HG02885 (cell line): ENCODE measurements around the gene MAP3K21.

Experiments used
- ATAC-seq: cut with Tn5 transposase; IDR thresholded peaks from one replicate; pipeline ENCODE4 v1.9.1; 2021; ENCODE audit warnings: mild to moderate bottlenecking; ENCODE audit not compliant: unreplicated experiment, poor library complexity

The MAP3K21 gene

DNA sequence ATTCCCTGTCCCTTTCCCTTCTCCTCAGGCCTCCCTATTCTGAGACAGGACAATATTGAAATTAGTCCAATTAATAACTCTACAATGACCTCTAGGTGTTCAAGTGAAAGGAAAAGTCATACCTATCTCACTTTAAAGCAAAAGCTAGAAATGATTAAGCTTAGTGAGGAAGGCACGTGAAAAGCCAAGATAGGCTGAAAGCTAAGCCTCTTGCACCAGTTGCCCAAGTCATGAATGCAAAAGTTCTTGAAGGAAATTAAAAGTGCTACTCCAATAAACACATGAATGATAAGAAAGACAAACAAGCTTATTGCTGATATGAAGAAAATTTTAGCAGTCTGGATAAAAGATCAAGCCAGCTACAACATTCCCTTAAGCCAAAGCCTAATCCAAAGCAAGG, 3.8 kb upstream of the MAP3K21 start:
- no peak for ATAC-seq

DNA sequence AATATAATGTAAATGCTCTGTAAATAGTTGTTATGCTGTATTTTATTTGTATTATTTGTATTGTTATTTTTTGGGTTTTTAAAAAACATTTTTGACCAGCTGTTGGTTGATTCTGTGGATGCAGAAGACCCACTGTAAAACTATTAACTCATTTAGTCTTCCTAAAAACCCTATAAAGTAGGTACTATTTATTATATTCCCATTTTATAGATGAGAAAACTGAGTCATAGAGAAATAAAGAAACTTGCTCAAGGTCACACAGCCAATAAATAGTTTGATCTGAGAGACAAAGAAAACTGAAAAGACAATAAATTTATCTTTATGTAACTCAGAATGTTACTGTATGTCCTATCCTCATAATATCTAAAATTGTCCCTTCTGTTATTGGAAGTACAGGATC, 1.2 kb upstream of the MAP3K21 start:
- no peak for ATAC-seq

DNA sequence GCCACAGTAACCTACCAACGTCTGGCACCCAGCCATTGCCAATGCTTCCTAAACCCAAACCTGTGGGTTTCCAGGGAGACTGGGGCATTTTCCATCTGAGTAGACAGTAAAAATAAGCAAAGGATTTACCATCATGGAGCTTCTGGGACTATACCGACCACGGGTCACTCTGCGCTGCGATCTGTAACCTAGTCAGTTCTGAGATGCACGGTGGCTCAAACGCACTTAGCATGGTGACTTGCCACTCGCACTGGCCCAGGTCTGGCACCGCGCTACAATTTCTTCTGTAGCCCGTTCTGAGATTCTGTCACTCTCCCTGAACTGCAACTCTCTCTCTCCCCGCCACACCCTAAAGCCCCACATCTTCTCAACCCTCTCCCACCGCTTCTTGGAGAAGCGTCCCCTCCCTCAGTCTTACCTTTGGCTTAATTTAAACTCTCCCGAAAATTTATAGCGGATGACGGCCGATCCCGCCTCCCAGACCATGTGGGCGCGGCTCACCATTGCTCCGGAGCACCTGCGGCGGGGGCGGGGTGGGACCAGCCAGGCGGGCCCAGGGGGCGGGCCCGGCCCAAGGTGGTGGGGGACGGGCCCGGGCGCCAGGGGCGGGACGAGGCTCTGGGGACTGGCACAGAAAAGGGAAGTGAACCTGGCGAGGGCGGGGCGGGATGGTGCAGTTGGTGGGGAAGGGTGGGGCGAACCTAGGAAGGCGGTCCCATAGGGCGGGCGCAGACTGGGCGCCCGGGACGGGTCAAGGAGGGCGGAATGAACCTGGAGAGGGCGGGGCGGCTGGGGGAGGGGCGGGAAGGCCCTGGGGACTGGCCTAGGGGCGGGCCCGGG, 493 bp upstream of the MAP3K21 start:
- ATAC-seq, result peak; percentile 92

DNA sequence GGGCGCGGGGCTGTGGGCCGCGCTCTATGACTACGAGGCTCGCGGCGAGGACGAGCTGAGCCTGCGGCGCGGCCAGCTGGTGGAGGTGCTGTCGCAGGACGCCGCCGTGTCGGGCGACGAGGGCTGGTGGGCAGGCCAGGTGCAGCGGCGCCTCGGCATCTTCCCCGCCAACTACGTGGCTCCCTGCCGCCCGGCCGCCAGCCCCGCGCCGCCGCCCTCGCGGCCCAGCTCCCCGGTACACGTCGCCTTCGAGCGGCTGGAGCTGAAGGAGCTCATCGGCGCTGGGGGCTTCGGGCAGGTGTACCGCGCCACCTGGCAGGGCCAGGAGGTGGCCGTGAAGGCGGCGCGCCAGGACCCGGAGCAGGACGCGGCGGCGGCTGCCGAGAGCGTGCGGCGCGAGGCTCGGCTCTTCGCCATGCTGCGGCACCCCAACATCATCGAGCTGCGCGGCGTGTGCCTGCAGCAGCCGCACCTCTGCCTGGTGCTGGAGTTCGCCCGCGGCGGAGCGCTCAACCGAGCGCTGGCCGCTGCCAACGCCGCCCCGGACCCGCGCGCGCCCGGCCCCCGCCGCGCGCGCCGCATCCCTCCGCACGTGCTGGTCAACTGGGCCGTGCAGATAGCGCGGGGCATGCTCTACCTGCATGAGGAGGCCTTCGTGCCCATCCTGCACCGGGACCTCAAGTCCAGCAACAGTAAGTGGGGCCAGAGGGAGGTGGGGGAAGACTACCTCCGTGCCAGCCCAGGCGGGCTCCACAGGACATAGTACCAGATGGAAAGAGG, 808 bp downstream of the MAP3K21 start:
- ATAC-seq, result peak; percentile 20

DNA sequence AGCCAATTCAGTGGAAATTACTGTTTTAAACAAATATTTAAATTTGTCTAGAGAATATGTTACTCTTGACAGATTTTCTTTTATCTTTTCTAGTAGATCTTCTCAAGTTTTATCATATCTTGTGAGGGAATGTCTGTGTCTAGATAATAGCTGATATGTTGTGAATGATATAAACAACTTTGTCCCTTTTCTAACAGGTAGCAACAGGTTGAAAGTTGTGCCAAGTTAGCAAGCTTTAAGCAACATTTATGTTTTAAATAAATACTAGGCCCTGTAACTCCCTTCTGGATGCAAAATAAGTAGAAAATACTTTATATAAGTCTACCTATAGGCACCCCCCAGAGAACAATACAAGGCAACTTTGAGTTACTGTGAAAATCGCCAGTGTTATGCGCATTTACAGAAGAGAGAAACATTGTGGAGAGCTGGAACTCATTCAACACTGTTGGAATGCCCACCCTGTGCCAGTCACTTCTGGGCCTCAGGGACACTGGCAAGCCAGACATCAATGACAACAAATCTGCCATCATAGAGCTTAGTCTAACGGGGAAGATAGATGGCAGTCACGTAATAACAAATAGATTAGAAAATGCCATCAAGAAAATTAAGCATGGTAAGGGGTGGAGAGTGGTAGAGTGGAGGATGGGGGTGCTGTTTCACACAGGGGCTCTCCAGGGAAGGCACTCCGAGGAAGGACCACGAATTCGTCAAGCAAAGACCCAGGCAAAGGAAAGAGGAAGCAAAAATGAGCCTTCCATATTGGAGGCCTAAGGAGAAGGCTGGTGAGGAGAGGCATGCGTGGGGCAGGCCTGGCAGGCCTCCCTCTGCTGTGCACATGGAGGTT, 4.4 kb downstream of the MAP3K21 start:
- ATAC-seq, result no peak

DNA sequence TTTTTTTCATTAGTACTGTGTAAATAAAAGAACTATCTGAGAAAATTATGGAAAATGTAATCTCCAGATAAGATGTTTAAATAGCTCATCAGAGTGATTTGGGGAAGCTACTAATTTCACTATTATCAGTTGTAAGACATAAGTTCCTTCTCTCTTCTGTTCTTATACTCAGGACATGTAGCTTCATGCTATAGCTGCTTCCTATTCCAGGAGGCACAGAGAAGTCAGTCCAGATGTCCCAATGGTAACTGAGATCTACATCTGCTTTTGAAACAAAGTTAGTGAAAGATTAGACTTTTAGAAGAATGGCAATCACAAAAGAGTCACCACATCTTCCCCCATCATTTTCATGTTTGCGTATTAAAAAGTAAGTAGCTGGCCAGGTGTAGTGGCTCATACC, 5.6 kb downstream of the MAP3K21 start:
- no peak for ATAC-seq

DNA sequence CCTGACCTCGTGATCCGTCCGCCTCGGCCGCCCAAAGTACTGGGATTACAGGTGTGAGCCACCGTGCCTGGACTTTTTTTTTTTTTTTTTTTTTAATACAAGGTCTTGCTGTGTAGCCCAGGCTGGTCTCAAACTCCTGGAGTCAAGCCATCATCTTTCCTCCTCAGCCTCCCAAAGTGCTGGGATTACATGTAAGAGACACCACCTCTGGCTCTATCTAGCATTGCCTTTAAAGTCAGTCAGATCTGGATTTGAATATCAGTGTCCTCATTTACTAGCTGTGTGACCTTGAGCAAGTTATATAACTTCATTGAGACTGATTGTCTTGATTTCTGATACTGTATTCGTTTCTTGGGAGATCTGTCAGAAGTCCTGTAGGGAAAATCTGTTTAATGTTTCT, 6.6 kb downstream of the MAP3K21 start:
- no peak for ATAC-seq

DNA sequence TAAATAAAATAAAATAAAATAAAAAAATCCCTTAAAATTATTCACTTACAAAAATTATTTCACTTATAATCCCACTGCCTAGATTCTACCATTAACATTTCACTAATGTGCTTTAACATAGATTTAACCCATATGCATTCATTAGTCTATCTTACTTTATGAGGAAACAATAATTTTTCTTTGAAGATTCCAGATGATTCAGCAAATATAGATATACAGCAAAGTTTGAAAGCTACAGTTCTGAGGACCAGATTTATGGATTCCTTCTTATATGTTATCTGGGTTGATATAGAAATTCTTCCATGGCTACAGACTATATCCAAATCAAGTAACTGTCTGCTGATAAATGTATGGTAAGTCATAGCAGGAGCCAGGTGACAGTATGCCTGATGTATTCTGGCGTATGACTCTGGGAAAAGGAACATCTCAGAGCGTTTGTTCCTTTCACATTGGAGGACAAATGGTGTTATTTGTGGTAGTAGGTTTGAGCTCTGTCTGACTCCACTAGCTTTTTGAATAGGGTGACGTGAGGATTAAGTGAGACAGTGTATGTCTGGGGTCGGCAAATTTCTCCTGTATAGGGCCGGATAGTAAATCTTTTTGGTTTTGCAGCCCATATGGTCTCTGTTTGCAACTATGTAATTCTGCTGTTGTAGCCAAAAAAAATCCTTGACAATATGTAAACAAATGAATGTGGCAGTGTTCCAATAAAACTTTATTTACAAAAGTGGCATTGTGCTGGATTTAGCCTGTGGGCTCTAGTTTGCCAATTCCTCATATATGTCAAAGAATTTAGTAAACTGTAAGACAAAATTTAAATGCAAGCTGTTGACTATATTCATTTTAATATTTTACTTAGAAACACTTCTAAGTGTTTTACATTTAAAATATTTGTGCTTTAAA, 9.3 kb downstream of the MAP3K21 start:
- no peak for ATAC-seq

DNA sequence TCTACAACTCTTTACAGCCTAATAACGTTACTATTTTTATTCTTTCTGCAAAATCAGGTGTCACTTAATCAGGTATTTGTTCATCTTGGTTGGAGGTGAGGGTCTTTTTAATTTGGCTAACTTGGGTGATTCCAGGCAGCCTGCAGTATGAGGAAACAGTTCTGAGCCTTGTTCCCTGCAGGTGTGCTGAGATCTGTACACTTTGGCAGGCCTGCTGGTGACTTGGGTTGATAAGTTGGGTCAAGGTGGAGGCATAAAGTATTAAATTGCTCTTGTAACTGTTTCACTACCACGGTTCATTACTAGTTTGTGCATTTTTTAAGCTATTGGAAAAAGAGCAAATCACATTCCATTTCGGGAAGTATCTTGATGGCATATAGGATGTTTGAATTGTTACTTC, 10.0 kb downstream of the MAP3K21 start:
- ATAC-seq, result no peak

DNA sequence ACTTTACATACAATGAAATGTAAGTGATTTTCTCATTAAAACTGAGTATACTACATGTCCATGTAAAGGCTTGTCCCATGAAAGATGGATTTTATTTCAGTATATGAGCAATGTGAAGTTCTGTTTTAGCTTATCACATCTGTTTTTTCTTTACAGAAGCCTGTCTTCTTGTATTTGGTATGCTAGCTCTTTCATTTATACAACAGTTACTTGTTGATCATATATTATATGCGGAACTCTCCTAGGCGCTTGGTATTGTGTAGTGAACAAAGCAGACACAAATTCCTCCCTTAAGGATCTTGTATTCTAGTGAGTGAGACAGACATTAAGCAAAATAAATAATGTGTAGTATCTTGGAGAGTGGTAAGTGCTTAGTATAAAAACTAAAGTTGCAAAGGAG, 10.6 kb downstream of the MAP3K21 start:
- no peak for ATAC-seq

DNA sequence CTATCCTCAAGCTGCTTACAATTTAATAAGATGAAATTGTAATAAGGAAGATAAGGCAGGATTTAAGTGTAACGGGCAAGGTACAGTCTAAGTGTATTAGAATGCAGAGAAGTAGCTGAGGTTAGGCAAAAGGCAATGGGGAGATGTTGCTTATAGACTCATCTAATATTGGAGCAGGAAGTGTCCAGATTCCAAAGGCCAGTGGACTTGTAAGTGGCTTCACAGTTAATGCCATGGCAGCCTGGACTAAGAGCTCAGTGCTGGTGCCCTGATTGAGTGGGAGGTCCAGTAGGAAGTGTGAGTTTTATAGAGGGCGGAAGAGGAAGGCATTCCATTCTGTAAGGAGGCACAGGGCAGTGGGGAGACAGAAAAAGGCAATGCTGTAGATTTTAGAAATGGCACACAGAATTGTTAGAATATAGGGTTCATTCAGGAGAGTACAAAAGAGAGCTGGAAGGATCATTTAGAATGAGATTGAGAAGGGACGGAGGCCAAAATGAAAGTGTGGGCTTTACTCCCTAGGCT, 12.6 kb downstream of the MAP3K21 start:
- no peak for ATAC-seq

DNA sequence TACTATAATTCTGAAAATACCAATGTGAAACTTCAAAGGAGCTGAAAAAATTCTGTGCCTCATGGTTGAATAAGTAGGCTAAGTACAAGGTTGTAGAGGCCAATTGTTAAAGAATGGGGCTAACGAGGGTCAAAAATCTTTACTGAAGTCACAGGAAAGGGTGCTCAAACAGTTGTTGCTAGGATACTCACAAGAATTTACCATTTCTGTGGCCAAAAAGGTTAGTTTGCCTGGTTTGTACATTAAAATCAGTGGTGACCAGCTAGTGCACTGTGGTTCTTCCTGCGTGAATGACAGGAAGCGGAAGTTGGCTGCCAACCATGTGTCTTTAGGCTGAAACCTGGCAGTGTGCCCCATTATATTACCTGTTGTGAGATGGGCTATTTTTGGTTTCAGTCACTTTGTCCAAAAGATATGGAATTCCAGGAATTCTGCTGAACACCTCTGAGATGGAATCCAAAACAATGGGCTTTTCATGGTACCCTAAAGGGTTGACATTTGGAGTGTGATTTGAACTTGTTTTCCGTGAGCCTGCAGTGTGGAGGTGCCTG, 13.5 kb downstream of the MAP3K21 start:
- ATAC-seq, result no peak

DNA sequence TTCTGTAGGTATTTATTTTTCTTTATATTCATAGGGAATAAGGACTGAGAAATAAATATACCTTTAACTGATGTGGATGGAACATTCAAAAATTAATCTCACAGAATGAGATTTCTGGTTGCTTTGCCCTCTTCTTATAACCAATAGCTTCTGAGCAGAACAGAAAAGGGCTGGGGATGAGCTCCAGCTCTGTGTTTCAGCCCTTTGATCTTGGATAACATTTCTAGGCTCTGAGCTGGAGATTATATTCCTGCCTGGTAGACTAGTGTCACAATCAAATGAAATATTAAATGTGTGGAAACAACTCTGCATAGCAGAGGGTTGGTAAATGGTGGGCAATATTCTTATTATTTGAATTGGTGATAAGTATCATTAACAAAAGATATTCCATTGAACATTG, 14.6 kb downstream of the MAP3K21 start:
- no peak for ATAC-seq

DNA sequence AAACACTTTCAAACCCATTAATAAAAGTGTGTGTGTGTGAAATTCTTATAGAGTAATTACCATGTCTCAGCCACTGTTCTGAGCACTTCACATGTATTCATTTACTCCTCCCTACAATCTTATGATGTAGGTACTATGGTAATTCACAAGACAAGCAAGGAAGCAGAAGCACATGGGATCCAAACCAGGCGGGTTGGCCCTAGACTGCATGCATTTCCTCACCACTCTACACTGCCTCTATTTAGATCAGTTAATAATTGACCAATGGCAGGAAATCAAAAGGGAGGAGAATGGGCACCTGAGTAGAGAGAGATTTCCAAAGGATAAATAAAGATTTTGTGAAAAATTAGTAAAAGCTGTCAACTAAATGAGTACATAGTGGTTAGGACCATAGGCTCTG, 15.7 kb downstream of the MAP3K21 start:
- no peak for ATAC-seq

DNA sequence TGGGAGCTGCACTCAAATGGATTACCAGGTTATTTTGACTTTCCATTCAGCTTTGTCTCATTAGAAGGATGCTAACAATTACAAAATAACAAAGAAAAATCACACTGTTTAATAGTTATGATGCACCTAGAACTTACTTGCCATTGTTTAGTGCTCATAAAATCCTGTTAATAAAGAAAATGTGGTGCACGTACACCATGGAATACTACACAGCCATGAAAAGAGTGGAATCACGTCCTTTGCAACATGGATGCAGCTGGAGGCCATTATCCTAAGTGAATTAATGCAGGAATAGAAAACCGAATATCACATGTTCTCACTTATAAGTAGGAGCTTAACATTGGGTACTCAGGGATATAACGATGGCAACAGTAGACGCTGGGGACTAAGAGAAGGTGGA, 19.8 kb downstream of the MAP3K21 start:
- no peak for ATAC-seq

DNA sequence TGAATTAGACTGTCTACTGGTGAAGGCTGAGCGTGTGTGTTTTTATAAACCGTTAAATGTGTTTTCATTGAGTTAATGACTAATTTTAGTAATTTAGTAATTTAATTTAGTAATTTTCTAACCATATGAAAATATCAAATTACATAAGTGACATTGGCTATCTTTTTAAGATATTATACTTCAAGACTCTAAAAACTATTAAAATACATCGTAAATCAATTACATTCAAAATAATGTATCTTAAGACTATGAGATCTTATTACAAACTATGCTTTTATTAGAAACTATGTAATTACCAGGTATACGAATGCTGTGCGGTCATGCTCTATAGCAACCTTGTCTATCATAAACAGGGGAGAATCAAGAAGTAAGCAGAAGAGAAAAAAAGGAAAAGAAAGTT, 21.6 kb downstream of the MAP3K21 start:
- ATAC-seq, result no peak

DNA sequence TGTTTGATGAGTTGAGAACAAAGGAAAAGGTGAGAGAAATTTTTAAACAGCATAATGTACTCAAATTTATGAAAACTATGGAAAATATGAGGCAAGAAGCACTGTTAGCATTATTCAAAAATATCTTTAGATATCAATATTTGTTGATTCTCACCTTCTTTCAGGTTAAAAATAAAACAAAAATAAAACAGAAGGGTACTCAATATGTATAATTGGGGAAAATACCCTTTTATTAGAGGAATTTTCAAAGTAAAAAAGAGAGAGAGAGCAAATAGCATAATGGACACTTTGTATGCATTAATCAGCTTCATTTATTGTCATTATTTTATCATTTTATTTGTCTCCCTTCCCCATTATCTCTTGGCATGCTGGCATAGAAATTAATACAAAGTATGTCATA, 27.5 kb downstream of the MAP3K21 start:
- no peak for ATAC-seq

DNA sequence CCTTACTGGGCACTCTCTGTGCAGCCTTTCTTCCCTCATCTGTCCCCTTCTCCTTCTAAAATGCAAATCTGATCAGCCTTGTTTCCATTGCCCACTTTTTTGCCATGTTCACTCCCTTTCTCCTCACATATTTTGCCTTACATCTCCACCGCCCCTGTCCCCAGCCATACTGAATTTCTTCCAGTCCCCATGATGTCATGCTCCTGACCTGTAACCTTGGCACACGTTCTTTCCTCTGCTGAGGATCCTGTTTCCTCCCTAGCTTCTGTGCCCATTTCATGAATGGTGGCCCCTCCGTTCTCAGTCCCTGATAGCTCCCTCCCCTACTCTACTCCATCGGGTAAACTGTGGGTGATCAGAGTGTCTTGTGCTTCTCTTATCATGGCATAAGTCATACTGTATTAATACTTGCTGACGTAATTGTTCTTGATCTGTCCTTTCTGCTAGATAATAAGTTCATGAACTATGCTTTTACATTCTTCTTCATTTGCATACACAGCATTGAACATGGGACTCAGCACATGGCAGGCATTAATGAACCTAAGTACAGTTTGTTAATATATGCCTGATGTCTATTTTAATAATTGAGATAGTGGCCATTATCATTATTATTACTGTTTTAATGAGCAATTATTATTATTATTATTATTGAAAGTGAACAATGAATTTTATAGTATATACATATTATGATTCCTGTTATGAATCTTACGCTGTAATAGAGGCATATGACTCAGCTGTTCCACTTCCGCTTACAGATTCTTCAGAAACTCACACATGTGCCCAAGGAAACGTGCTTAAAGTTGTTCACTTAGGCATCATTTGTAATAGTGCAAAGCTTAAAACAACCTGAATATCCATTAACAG, 28.5 kb downstream of the MAP3K21 start:
- peak; percentile 78 for ATAC-seq

DNA sequence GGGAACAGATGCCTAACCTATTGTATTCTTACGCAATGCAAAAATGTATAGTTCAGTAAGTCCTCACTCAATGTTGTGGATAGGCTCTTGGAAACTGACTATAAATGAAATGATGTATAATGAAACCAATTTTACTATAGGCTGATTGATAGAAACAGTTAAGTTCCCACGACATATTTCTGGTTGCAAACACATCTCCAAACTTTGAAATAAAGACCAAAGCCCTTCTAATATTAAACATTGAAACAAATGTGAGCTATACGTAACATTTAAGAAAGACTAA, 29.1 kb downstream of the MAP3K21 start:
- peak; percentile 29 for ATAC-seq
